ENCODE results near the gene AGPAT3.

AGPAT3 gene

DNA sequence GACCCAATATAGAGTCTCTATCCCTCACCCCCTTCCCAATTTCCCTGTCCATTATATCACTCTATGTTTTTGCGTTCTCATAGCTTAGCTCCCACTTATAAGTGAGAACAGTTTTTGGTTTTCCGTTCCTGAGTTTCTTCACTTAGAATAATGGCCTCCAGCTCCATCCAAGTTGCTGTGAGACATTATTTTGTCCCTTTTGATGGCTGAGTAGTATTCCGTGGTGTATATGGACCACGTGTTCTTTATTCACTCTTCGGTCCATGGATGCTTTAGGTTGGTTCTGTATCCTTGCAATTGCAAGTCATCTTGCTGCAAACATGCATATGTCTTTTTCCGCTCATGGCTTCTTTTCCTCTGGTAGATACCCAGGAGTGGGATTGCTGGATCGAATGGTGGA lies 54.3 kb downstream of the AGPAT3 start:
- TF ChIP-seq, protein P1, sequence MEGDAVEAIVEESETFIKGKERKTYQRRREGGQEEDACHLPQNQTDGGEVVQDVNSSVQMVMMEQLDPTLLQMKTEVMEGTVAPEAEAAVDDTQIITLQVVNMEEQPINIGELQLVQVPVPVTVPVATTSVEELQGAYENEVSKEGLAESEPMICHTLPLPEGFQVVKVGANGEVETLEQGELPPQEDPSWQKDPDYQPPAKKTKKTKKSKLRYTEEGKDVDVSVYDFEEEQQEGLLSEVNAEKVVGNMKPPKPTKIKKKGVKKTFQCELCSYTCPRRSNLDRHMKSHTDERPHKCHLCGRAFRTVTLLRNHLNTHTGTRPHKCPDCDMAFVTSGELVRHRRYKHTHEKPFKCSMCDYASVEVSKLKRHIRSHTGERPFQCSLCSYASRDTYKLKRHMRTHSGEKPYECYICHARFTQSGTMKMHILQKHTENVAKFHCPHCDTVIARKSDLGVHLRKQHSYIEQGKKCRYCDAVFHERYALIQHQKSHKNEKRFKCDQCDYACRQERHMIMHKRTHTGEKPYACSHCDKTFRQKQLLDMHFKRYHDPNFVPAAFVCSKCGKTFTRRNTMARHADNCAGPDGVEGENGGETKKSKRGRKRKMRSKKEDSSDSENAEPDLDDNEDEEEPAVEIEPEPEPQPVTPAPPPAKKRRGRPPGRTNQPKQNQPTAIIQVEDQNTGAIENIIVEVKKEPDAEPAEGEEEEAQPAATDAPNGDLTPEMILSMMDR (IDR thresholded peaks at IDR 0.05; ENCODE audit: borderline replicate concordance, control extremely low read depth, extremely low read depth, insufficient read depth, missing control alignments): no peak
- DNase-seq (ENCODE audit: low spot score): no peak
- in situ Hi-C loops (cut with MboI; ENCODE audit: low sequenced_read_pairs, unreplicated experiment): no loop called here

DNA sequence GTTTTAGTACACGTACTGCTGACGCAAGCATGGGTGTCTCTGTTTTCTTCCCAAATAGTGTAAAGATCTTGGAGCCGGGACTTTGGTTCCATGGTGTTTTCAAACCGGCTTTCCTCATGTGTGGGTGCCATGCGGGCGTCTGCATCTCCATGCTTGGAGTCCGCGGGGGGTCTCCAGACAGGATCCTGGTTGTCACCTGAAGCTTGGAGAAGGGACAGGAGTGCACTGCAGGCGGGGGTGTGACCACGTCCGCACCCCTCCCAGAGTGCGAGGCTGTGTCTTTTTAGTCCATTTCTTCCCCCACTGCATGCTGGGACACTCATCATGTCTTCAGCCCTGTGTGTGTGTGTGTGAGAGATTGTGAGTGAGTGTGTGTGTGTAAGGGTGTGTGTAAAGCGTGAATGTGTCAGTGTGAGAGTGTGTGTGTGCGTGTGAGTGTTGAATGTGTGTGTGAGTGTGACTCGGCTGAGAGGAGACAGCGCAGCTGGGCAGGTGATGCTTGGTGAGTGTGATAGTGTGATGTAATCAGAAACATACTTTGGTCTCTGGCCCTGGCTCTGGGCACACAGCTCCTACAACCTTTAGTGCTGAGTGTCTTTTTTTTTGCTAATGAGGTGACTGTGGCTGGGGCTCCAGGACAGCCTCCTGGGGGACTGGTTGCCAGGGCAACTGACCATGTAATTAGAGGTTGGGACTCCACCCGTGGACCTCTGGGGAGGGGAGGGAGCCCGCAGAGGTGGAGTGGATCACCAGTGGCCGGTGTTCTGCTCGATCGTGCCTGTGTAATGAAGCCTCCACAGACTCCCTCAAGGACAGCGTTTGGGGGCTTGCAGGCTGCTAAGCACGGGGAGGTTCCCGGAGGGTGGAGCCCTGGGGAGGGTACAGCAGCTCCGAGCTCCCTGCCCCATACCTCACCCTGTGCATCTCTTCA lies 55.1 kb downstream of the AGPAT3 start:
- in situ Hi-C loops (cut with MboI; ENCODE audit: low sequenced_read_pairs, unreplicated experiment): no loop called here
- TF ChIP-seq, protein P1 (IDR thresholded peaks at IDR 0.05; ENCODE audit: borderline replicate concordance, control extremely low read depth, extremely low read depth, insufficient read depth, missing control alignments): no peak
- no peak for DNase-seq (ENCODE audit: low spot score)

DNA sequence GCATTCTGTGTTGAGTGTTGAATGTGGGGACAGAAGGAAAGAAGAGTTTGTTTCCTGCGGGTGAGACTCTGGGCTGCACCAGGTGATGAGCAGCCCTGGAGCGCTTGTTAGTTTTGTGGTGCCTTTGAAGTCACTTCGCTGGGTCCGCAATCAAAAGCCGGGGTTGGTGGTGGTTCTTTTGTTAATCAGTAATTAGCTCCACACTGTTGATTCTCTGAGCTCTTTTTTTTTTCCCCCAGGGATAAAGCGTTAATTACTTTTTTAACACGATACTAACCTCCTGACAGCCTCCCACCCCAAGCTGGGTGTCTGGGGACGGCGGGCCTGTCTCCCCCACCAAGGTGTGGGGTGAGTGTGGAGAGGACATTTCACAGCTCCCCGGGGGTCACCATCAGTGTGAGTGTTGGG lies 56.6 kb downstream of the AGPAT3 start:
- no peak for DNase-seq (ENCODE audit: low spot score)
- in situ Hi-C loops (cut with MboI; ENCODE audit: low sequenced_read_pairs, unreplicated experiment): no loop called here
- TF ChIP-seq, protein P1 (IDR thresholded peaks at IDR 0.05; ENCODE audit: borderline replicate concordance, control extremely low read depth, extremely low read depth, insufficient read depth, missing control alignments): no peak

DNA sequence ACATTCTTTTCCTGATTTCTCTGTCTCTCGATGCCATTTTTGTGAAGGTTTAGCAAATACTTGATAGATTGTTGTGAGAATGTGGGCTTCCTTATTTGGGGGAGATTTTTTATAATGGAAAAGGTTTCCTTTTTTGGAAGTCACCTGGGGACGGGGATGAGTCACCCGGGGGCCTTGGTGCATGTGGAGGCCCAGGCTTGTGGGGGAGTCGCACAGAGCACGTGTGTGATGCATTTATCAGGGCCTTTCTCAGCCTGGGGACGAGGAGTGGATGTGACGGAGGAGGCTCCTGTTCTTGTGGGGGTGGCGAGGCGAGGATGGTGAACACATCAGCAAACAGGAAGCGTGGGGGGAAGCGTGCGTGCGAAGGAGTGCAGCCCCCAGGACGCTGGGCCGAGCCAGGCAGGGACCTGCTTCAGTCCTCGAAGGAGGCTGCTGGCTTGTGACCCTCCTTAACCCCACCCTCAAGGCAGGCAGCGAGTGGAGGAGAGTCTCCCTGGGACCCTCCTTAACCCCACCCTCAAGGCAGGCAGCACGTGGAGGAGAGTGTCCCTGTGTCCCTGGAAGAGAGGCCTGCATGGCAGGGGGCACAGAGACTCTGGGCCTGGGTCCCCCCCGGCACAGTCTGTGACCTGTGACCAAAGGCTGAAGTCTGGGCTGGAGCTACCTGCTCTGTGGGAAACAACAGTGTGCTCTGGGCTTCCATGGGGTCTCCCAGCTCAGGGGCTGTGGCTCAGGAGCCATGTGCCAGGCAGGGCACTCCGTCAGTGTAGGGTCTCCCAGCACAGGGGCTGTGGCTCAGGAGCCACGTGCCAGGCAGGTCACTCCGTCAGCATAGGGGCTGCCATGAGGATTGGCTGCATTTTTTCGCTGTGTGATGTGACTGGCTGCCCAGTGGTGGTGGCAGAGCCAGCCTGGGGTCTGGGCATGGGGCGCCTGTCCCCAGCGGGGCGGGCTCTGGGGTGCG lies 57.2 kb downstream of the AGPAT3 start:
- TF ChIP-seq, protein P1 (IDR thresholded peaks at IDR 0.05; ENCODE audit: borderline replicate concordance, control extremely low read depth, extremely low read depth, insufficient read depth, missing control alignments): no peak
- peak; percentile 82 for DNase-seq (ENCODE audit: low spot score)
- in situ Hi-C loops (cut with MboI; ENCODE audit: low sequenced_read_pairs, unreplicated experiment): no loop called here

DNA sequence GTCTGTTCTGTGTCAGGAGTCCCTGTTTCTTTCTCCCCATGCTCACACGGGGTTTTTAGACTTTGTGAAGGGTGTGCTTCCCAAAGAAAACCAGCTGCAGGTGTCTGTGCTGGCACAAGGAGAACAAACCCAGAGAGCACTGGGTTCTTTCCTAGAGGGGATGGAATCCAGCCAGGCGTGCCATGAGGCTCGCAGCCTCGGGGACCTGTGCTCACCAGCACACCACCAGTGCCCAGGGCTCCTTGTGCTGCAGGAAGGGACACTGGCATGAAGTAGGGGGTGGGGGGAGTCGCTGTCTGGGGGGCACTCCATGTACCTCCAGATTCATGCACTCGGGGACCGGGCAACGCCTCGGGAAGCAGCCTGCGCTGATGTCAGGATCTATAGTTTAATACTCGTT lies 57.9 kb downstream of the AGPAT3 start:
- TF ChIP-seq, protein P1 (IDR thresholded peaks at IDR 0.05; ENCODE audit: borderline replicate concordance, control extremely low read depth, extremely low read depth, insufficient read depth, missing control alignments): no peak
- in situ Hi-C loops (cut with MboI; ENCODE audit: low sequenced_read_pairs, unreplicated experiment): no loop called here

DNA sequence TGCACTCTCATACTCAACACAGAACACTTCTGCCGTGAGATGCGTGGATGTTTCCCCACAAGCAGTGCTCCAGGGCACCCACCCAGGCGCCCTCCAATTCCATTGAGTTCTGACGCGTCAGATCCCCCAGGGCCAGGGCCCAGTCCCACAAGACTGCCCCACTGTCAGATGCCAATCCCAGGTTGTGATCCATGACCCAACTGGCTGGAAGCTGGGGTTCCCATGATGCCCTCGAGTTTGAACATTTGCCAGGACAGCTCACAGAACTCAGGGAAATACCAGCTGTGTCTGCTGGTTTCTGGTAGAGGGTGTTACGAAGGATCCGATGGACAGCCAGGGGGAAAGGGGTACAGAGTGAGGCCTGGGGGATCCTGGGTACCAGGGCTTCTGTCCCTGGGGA lies 58.4 kb downstream of the AGPAT3 start:
- in situ Hi-C loops (cut with MboI; ENCODE audit: low sequenced_read_pairs, unreplicated experiment): no loop called here
- TF ChIP-seq, protein P1 (IDR thresholded peaks at IDR 0.05; ENCODE audit: borderline replicate concordance, control extremely low read depth, extremely low read depth, insufficient read depth, missing control alignments): no peak
- no peak for DNase-seq (ENCODE audit: low spot score)

More for the DNA sequence above, 57.9 kb downstream of the AGPAT3 start:
- DNase-seq (ENCODE audit: low spot score): no peak

Data from GM13976 (cell line).